Uterus (tissue), 4 donors: ENCODE results near the gene NAV3. TPM values are rescaled to one million over a fixed set of nuclear protein-coding genes. Genes with fewer than 3 reads are reported as not detected.

Experiments
- DNase-seq, 2 donors: peaks; one replicate each; pipeline ENCODE4 v3.0.0-alpha.2; 2019 to 2020
- H3K27ac ChIP-seq, 2 donors: fragments of 200-600 bp; sonication (generic); 1 replicate in 1 of 2; 2 replicates in 1 of 2; pipeline ENCODE4 v1.5.1; 2016 to 2018
- H3K27me3 ChIP-seq, 2 donors: fragments of 200-600 bp; sonication (generic); one replicate each; pipeline ENCODE4 v1.5.1; 2018 to 2019; ENCODE audit warnings: control low read depth in 1 of 2
- H3K36me3 ChIP-seq, 2 donors: fragments of 200-600 bp; sonication (generic); one replicate each; pipeline ENCODE4 v1.5.1; 2019; ENCODE audit warnings: control low read depth in 1 of 2
- H3K4me1 ChIP-seq, 2 donors: fragments of 200-600 bp; sonication (generic); one replicate each; pipeline ENCODE4 v1.5.1; 2018 to 2019; ENCODE audit warnings: control low read depth in 1 of 2
- H3K4me3 ChIP-seq, 2 donors: fragments of 200-600 bp; sonication (generic); 1 replicate in 1 of 2; 2 replicates in 1 of 2; pipeline ENCODE4 v1.5.1; 2018 to 2019; ENCODE audit warnings: mild to moderate bottlenecking in 1 of 2
- H3K9me3 ChIP-seq, 2 donors: fragments of 200-600 bp; sonication (generic); one replicate each; pipeline ENCODE4 v1.5.1; 2019; ENCODE audit warnings: control low read depth in 1 of 2
- POLR2A ChIP-seq, 2 donors: fragments of 450-650 bp; IDR thresholded peaks; one replicate each; pipeline ENCODE4 v1.6.1; 2016; ENCODE audit warnings: antibody characterized with exemption in 2 of 2, mild to moderate bottlenecking in 1 of 2, moderate library complexity in 1 of 2
- intact Hi-C: fragments of 100-400 bp; cut with DNase I; formaldehyde crosslinking; loops from one replicate; pipeline ENCODE4 v1.15.1; 2023; ENCODE audit warnings: low total_unique reads
- total RNA-seq, 4 donors: library from RNA; depleted of rRNA in 3 of 4; stranded (reverse); fragments of >200 nt in 3 of 4; gene quantifications; one replicate each; pipeline versions ENCODE4 v1.1.0 to v1.2.4, GENCODE V29; 2014 to 2023
- TF ChIP-seq, protein P1 (sequence below), 4 experiments: fragments of 200-600 bp in 2 of 4; fragments of 450-650 bp in 2 of 4; sonication (generic) in 2 of 4; IDR thresholded peaks; one replicate each; pipeline ENCODE4 v1.5.1; 2016 to 2019; ENCODE audit warnings: antibody characterized with exemption in 4 of 4, mild to moderate bottlenecking in 2 of 4, moderate library complexity in 1 of 4
- donor health status: DM: yes; HTN: yes; CAD: no.

NAV3 gene
- total RNA-seq, 4 donors from 2014 or later = 7.2 to 33.9 (median 13.0) TPM

DNA sequence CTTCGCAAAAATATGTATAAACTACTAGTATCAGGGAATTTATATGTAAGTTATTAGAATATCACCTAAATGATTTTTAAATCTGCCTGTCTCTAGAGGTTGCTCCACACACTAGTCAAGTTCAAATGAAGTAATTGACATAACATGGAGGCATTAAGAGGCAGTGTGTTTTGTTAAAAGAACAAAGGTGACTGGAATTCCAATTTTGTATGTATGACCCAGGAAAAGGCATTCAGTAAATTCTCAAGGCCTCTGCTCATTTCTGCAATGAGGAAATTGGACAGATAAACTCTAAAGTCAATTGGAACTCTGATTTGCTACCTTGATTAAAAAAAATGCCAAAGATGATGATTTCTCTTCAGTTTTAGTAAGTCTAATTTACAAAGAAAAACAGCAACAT, 117.1 kb downstream of the NAV3 start:
- H3K9me3 ChIP-seq = no peaks in the 10 kb centered on the region
- no peaks in the 10 kb centered on the region for H3K36me3 ChIP-seq
- H3K4me3 ChIP-seq = no peak overlapping the region
- intact Hi-C loops = no loop called here
- no peak overlapping the region for H3K27ac ChIP-seq
- no peaks in the 10 kb centered on the region for H3K4me1 ChIP-seq
- TF ChIP-seq, protein P1, sequence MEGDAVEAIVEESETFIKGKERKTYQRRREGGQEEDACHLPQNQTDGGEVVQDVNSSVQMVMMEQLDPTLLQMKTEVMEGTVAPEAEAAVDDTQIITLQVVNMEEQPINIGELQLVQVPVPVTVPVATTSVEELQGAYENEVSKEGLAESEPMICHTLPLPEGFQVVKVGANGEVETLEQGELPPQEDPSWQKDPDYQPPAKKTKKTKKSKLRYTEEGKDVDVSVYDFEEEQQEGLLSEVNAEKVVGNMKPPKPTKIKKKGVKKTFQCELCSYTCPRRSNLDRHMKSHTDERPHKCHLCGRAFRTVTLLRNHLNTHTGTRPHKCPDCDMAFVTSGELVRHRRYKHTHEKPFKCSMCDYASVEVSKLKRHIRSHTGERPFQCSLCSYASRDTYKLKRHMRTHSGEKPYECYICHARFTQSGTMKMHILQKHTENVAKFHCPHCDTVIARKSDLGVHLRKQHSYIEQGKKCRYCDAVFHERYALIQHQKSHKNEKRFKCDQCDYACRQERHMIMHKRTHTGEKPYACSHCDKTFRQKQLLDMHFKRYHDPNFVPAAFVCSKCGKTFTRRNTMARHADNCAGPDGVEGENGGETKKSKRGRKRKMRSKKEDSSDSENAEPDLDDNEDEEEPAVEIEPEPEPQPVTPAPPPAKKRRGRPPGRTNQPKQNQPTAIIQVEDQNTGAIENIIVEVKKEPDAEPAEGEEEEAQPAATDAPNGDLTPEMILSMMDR (IDR thresholded peaks at IDR 0.05) = no peak
- TF ChIP-seq POLR2A (IDR thresholded peaks at IDR 0.05) = no peak
- no peak for DNase-seq
- no peaks in the 10 kb centered on the region for H3K27me3 ChIP-seq

DNA sequence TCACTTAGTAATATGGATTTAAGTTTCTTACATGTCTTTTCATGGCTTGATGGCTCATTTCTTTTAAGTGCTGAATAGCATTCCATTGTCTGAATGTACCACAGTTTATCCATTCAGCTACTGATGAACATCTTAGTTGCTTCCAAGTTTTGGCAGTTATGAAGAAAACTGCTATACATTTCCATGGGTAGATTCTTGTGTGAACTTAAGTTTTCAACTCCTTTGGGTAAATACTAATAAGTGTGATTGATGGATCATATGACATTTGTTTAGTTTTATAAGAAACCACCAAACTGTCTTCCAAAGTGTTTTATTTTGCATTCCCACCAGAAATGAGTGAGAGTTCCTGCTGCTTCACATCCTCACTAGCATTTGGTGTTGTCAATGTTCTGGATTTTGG, 119.2 kb downstream of the NAV3 start:
- TF ChIP-seq, protein P1 (IDR thresholded peaks at IDR 0.05) = no peak
- no peak for TF ChIP-seq POLR2A (IDR thresholded peaks at IDR 0.05)
- no peaks in the 10 kb centered on the region for H3K27me3 ChIP-seq
- intact Hi-C loops = no loop called here
- H3K36me3 ChIP-seq = no peaks in the 10 kb centered on the region
- no peak overlapping the region for H3K4me3 ChIP-seq
- H3K9me3 ChIP-seq = no peaks in the 10 kb centered on the region
- no peak overlapping the region for H3K27ac ChIP-seq
- H3K4me1 ChIP-seq = no peaks in the 10 kb centered on the region
- DNase-seq = no peak

- TF ChIP-seq, protein P1 (IDR thresholded peaks at IDR 0.05) = no peak
- TF ChIP-seq POLR2A (IDR thresholded peaks at IDR 0.05) = no peak
- intact Hi-C loops = no loop called here
- H3K4me3 ChIP-seq = no peak overlapping the region
- no peaks in the 10 kb centered on the region for H3K36me3 ChIP-seq
- H3K9me3 ChIP-seq = no peaks in the 10 kb centered on the region
- no peaks in the 10 kb centered on the region for H3K4me1 ChIP-seq
- H3K27ac ChIP-seq = no peak overlapping the region
- no peaks in the 10 kb centered on the region for H3K27me3 ChIP-seq
- DNase-seq = no peak
Measured at GRCh38 chr12:77953528-77954205, 123.0 kb downstream of the NAV3 start.

- no peak for DNase-seq
- intact Hi-C loops = no loop called here
- H3K36me3 ChIP-seq = no peaks in the 10 kb centered on the region
- H3K9me3 ChIP-seq = no peaks in the 10 kb centered on the region
- no peak overlapping the region for H3K27ac ChIP-seq
- no peaks in the 10 kb centered on the region for H3K27me3 ChIP-seq
- TF ChIP-seq POLR2A (IDR thresholded peaks at IDR 0.05) = no peak
- TF ChIP-seq, protein P1 (IDR thresholded peaks at IDR 0.05) = no peak
- H3K4me3 ChIP-seq = no peak overlapping the region
- no peaks in the 10 kb centered on the region for H3K4me1 ChIP-seq
Measured at GRCh38 chr12:77954206-77954555, 123.5 kb downstream of the NAV3 start.

DNA sequence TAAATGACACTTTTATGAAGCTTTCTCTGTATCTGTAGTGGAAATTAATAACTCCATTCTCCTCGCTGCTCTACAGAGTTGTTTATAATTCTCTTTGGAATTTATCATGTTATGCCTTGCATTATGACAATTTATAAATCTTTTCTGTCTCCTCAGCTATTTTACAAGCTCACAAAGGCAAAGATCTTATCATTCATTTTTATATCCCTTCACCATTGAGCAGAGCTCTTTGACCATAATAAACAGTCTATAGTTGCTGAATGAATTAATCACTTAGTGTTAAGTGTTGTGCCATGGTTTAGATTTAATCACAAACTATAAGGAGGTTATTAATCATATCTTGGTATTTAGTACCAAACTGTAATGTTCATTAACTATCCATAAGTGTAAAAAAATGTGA, 126.4 kb downstream of the NAV3 start:
- Histone ChIP-seq H3K9me3 (no peaks in the 10 kb centered on the region), H3K4me1 (no peaks in the 10 kb centered on the region), H3K27ac (no peak overlapping the region), H3K27me3 (no peaks in the 10 kb centered on the region), H3K36me3 (no peaks in the 10 kb centered on the region), H3K4me3 (no peak overlapping the region)
- DNase-seq = no peak
- TF ChIP-seq POLR2A (IDR thresholded peaks at IDR 0.05) = no peak
- TF ChIP-seq, protein P1 (IDR thresholded peaks at IDR 0.05) = no peak
- intact Hi-C loops = no loop called here
